Subcutaneous abdominal adipose tissue (tissue), 5 donors: Measurements from ENCODE around the gene TECPR1.
"Not testable (repeated sequence)": the region's sequence is repeated elsewhere in the genome, so short reads cannot be mapped to it uniquely, and the experiment has no call there.

ENCODE experiments used
- H3K27ac ChIP-seq: one replicate; pipeline ENCODE4 v1.7.0; 2013; ENCODE audit warnings: low read depth, mild to moderate bottlenecking, inconsistent platforms, low read length, moderate library complexity
- H3K27me3 ChIP-seq, 5 donors: one replicate each; pipeline ENCODE4 v1.7.0; 2013; ENCODE audit warnings: low read length in 5 of 5, inconsistent platforms in 1 of 5; ENCODE audit not compliant: control insufficient read depth in 5 of 5, insufficient read depth in 4 of 5
- H3K36me3 ChIP-seq, 5 donors: one replicate each; pipeline ENCODE4 v1.7.0; 2013; ENCODE audit warnings: low read length in 5 of 5; ENCODE audit not compliant: control insufficient read depth in 5 of 5, insufficient read depth in 5 of 5
- H3K4me1 ChIP-seq, 5 donors: one replicate each; pipeline ENCODE4 v1.7.0; 2013; ENCODE audit warnings: low read length in 5 of 5, mild to moderate bottlenecking in 3 of 5, moderate library complexity in 1 of 5; ENCODE audit not compliant: control insufficient read depth in 5 of 5, insufficient read depth in 5 of 5
- H3K4me3 ChIP-seq, 5 donors: one replicate each; pipeline ENCODE4 v1.7.0; 2013; ENCODE audit warnings: low read length in 5 of 5, low read depth in 1 of 5
- H3K9ac ChIP-seq, 5 donors: one replicate each; pipeline ENCODE4 v1.7.0; 2013; ENCODE audit warnings: low read length in 5 of 5, mild to moderate bottlenecking in 4 of 5, moderate library complexity in 3 of 5
- H3K9me3 ChIP-seq, 5 donors: one replicate each; pipeline ENCODE4 v1.7.0; 2013; ENCODE audit warnings: low read length in 5 of 5; ENCODE audit not compliant: control insufficient read depth in 5 of 5
- donor health status: healthy.
- donor health status: healthy.
- donor health status: healthy.
- donor health status: healthy.
- donor health status: healthy.

Gene TECPR1

DNA sequence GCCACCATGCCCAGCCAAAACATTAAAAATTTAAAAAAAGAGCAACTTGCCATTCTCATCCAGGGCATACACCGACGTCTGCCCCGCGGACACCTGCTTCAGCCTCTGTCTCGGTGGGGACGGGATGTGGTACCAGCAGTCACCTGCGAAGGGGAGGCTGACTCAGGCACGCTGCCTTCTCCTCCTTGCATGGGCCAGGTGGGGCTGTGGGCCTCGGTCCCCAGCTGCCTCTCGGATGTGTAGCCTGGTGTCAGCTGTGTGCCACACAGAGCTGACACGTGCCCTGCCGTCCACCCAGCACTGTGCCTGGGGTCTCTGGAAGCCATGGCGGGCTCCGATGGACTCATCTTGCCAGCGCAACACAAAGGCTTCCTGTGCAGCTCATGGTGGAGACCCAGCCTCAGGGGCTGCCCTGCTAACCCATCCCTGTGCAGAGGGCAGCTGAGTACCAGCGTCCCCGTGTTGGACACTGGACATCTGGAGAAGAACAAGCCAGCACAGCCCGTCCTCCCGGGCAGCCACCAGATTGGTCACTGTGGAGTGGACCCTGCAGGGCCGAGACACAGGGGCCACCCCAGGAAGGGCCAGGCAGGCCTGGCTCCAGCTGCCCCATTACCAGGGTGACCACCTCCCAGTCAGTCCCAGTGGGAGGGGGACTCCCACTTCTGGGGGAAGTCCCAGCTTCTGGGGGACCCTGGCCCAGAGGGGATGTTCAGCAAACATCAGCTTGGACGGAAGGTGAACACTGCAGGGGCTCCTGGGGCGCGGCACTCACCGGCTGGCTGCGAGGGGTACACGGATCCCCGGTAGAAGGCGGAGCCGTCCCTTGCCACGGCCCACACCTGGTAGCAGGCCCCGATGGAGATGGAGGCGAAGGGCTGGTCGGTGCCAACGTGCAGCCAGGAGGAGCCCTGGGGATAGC is 30.2 kb downstream of the TECPR1 start:
- no peak overlapping the region for H3K27ac ChIP-seq
- no peak overlapping the region for H3K4me3 ChIP-seq
- H3K36me3 ChIP-seq = peaks cover 0 to 64% (median 46%) of the 10 kb centered on the region in 5 donors
- peaks cover 0 to 7% (median 0%) of the 10 kb centered on the region in 5 donors for H3K4me1 ChIP-seq
- H3K27me3 ChIP-seq = no peaks in the 10 kb centered on the region
- no peaks in the 10 kb centered on the region for H3K9me3 ChIP-seq
- no peak overlapping the region for H3K9ac ChIP-seq

DNA sequence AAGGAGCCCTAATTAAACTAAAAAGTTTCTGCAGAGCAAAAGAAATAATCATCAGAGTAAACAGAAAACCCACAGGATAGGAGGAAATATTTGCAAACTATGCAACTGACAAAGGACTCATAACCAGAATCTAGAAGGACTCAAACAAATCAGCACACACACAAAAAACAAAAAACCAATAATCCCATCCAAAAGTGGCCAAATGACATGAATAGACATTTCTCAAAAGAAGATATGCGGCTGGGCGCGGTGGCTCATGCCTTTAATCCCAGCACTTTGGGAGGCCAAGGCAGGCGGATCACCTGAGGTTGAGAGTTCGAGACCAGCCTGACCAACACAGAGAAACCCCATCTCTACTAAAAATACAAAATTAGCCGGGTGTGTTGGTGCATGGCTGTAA is 32.6 kb downstream of the TECPR1 start:
- H3K27ac ChIP-seq, H3K27me3 ChIP-seq, H3K9ac ChIP-seq, H3K9me3 ChIP-seq, H3K4me1 ChIP-seq, H3K4me3 ChIP-seq: not testable (repeated sequence)
- H3K36me3 ChIP-seq = peaks cover 0 to 52% (median 36%) of the 10 kb centered on the region in 5 donors

DNA sequence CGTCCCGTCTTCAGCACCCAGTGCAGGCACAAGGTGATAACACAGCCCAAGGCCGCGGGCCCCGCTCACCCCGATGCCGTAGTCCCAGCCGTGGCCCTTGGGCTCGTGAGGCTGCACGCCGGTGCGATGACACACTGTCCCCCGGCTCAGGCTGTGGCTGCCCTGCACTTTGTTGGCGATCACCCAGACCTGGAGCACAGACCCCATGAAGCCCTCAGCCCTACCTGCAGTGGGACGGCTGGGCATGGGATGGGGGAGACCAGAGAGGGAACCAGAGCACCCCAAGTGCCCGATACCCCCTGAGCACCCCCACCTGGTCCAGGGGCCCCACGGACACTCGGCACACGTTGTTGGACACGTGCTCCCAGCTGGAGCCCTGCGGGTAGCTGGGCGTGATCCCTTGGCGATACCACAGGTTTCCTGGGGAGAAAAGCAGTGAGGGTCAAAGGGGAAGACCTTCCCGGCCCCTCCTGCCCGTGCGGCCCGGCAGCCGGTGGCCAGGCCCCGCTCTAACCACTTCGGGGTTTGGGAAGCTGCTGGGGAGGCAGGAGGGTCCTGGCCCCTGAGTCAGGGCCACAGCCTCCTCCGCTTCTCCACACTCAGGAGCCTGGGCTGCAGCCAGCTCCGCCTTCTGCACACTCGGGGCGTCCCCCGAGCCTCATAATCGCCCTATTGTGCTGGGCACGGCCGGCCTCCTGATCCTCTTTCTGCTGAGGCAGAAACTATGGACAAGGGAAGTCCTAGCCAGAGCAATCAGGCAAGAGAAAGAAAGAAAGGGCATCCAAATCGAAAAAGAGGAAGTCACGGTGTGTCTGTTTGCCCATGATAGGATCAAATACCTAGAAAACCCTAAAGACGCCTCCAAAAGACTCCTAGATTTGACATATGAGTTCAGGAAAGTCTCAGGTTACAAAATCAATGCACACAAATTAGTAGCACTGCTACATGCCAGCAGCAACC is 34.1 kb downstream of the TECPR1 start:
- H3K9me3 ChIP-seq = no peaks in the 10 kb centered on the region
- no peaks in the 10 kb centered on the region for H3K27me3 ChIP-seq
- H3K9ac ChIP-seq = no peak overlapping the region
- no peak overlapping the region for H3K4me3 ChIP-seq
- peaks cover 0 to 40% (median 30%) of the 10 kb centered on the region in 5 donors for H3K36me3 ChIP-seq
- H3K27ac ChIP-seq = no peak overlapping the region
- peaks cover 0 to 15% (median 9%) of the 10 kb centered on the region in 5 donors for H3K4me1 ChIP-seq

DNA sequence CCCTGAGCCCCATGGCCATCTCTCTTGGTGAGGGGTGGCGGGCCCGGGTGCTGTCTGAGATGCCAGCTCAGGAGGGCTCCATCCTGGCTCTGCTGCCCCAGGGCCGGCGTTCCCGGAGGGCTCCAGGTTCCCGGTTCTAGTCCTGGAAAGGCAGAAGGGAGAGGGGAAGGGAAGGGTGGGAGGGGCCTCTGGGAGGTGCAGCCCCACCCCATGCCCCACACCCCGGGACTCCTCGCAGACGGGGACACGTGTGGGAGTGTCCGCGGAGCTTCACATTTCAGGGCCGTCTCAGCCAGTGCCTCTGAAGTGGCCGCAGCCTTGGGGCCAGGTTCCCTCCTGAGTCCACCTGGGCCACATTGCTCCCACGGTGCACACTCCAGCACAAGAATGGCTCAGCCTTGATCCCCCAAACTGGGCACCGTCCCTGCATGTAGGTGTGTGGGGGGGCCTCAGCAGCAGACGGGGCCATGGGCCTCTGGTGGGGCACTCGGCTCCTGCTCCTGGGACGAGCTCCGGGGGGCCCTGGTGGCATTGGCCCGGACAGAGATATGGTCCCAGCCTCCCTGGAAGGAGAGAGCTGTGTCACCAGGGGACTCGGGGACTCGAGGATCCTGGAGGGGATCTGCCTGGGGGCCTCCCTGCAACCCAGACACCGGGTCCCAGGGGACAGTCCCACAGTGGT is 35.0 kb downstream of the TECPR1 start:
- H3K27ac ChIP-seq = no peak overlapping the region
- H3K9me3 ChIP-seq = no peaks in the 10 kb centered on the region
- H3K36me3 ChIP-seq = peaks cover 0 to 32% (median 22%) of the 10 kb centered on the region in 5 donors
- no peak overlapping the region for H3K9ac ChIP-seq
- no peak overlapping the region for H3K4me3 ChIP-seq
- H3K27me3 ChIP-seq = peaks cover 0 to 4% (median 0%) of the 10 kb centered on the region in 5 donors
- peaks cover 0 to 15% (median 9%) of the 10 kb centered on the region in 5 donors for H3K4me1 ChIP-seq

DNA sequence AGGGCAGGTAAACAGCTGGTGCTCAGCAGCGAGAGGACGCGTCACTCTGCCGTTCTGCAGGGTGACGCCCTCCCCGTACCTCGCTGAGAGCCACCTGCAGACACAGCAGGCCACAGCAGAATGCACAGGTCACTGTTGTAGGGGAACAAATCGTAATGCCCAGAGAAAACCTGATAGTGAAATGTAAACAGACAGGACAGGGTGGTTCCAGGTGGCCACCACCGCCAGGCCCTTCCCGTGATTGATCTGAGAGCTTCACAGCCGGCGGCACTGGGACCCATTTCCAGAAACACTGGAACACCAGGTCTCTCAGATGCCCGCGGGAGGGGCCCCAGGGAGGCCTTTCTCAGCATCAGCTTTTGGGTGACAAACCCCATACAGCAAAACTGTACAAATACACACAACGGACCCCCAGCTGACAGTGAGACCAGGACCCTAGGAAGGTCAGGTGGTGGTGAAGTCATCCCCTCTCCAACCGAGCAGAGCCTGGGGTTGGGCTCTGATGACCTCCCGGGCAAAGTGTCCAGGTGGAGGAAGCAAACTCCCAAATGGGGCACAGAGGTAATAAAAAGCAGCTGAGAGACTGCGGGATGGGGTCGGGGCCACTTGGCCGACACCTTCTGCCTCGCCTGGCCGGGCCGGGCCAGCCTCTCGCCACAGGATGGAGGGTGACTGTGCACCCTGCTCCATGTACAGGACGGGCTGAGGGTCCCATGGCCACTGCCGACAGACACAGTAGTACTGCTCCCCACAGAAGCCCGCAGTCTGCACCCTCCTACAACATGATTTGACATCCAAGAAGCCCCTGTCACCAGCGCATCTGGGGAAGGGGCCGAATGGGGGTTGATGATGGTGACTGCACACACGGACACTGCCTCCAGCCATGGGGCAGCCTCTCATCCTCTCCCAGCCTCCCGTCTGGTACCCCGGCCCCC is 36.2 kb downstream of the TECPR1 start:
- H3K27ac ChIP-seq = no peak overlapping the region
- H3K4me3 ChIP-seq = no peak overlapping the region
- peaks cover 0 to 17% (median 13%) of the 10 kb centered on the region in 5 donors for H3K4me1 ChIP-seq
- peaks cover 0 to 21% (median 15%) of the 10 kb centered on the region in 5 donors for H3K36me3 ChIP-seq
- peaks cover 5 to 10% (median 6%) of the 10 kb centered on the region in 5 donors for H3K27me3 ChIP-seq
- no peak overlapping the region for H3K9ac ChIP-seq
- no peaks in the 10 kb centered on the region for H3K9me3 ChIP-seq

DNA sequence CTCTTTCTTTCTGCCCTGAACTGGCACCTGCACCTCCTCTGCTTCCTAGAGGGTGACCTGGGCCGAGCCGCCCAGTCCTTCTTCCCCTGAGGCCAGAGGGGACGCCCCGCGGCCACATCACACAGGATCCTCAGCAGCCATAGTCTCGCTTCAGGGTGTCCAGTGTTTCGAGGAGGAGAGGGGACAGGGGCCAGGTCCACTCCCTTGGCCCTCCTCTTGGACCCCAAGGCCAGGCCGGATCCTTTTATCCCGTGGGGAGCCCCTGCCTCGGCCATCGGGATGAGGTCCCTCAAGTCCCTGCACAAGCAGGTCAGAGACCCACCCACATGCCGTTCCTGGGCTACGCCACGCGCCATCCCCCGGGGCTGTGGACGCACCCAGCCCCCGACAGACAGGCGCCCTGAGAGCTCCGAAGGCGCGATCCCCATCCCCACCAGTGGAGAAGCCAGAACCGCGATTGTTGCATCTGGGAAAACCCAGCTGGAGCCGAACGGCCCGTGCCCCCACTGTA is 37.2 kb downstream of the TECPR1 start:
- peaks cover 0 to 21% (median 15%) of the 10 kb centered on the region in 5 donors for H3K36me3 ChIP-seq
- H3K27ac ChIP-seq = no peak overlapping the region
- no peak overlapping the region for H3K4me3 ChIP-seq
- H3K9ac ChIP-seq = no peak overlapping the region
- peaks cover 5 to 10% (median 6%) of the 10 kb centered on the region in 5 donors for H3K27me3 ChIP-seq
- H3K9me3 ChIP-seq = no peaks in the 10 kb centered on the region
- H3K4me1 ChIP-seq = peaks cover 0 to 20% (median 15%) of the 10 kb centered on the region in 5 donors

DNA sequence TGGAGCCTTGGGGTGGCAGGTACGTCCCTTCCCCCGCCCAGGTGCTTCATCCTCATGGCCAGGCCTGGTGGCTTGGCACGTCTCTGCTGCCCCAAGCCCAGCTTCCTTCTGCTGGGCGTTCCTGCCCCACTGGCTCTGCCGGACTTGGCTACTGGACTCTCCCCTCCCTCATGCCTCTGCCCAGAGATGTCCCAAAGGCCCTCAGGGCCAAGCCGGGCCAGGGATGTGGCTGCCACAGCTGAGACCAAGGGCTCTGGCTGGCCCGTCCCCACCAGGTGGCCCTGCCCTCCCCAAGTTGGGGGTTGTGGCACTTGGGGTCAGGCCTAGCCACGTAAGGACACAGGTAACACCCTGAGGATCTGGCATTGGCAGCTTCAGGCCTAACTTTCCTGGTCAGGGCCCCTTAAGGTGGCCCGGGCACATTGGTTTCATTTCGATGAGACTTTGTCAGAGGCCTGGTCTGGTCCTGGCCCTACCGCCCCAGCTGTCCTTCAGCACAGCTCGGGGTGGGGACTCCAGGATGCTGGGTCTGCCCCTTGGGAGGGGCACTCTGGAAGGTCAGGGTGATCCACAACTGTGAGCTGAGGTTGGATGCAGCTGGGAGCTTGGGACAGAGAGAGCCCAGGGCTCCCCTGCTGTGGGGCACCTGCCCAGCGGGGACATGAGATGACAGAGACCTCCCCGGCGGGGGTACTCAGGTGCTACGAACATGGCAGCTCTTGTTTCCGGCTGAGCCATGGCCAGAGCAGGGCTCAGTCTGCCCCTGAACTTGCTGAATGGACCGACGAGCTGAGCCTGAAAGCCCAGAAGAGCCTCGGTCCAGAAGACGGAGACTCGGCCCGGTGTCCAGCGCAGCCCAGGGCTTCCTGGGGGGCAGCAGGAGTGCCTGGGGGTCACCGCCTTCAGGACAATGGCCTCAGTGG is 37.9 kb downstream of the TECPR1 start:
- no peaks in the 10 kb centered on the region for H3K9me3 ChIP-seq
- peaks cover 5 to 10% (median 6%) of the 10 kb centered on the region in 5 donors for H3K27me3 ChIP-seq
- H3K27ac ChIP-seq = no peak overlapping the region
- H3K9ac ChIP-seq = no peak overlapping the region
- H3K4me1 ChIP-seq = peaks cover 0 to 20% (median 15%) of the 10 kb centered on the region in 5 donors
- peaks cover 0 to 21% (median 15%) of the 10 kb centered on the region in 5 donors for H3K36me3 ChIP-seq
- H3K4me3 ChIP-seq = no peak overlapping the region

DNA sequence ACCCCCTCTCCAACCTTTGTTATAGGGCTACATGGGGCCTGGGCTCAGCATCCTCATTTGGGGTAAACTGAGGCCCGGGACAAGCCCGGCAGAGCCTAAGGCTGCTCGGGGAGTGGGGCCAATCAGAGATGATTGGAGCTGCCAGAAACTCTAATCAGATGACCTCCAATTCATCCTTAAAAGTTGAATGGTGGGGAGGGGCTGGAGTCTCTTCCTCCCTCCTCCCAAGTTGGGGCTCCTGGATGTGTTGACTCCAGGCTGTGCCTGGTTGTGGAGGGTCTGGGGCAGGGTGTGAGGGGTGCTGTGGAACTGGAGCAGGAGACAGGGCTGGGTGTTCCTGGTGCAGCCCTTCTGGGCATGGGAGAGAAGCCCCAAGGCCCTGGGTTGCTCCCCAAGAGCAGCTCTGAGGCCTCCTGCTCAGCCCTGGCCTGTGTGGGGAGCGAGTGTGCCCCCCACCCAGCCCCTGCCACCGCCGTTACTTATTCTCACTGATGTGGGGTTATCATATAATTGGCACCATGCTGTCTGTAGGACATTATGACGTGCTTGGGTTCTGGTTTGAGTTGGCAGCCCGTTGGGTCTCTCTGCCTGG is 38.6 kb downstream of the TECPR1 start:
- H3K4me3 ChIP-seq = no peak overlapping the region
- H3K4me1 ChIP-seq = peaks cover 0 to 20% (median 16%) of the 10 kb centered on the region in 5 donors
- no peaks in the 10 kb centered on the region for H3K9me3 ChIP-seq
- H3K27me3 ChIP-seq = peaks cover 5 to 10% (median 6%) of the 10 kb centered on the region in 5 donors
- H3K27ac ChIP-seq = no peak overlapping the region
- peaks cover 0 to 21% (median 15%) of the 10 kb centered on the region in 5 donors for H3K36me3 ChIP-seq
- no peak overlapping the region for H3K9ac ChIP-seq
